OCI-LY1 (cell line): Measurements from ENCODE around the gene FAM161B.

Experiments
- CTCF ChIP-seq: fragments of 200-600 bp; sonication (generic), shearing (Covaris generic); IDR thresholded peaks from 2 replicates; pipeline ENCODE4 v1.5.1; 2017; ENCODE audit warnings: mild to moderate bottlenecking, antibody characterized with exemption, low read length, moderate library complexity, mixed read lengths
- EZH2 ChIP-seq: fragments of 200-600 bp; sonication (generic), shearing (Covaris generic); IDR thresholded peaks from 2 replicates; pipeline ENCODE4 v1.8.0; 2017; ENCODE audit warnings: borderline replicate concordance, mixed run types, mild to moderate bottlenecking, antibody characterized with exemption, low read length, moderate library complexity, mixed read lengths

- no peak for TF ChIP-seq CTCF
- TF ChIP-seq EZH2: no peak
Measured at GRCh38 chr14:73884438-73885190, 65.3 kb downstream of the FAM161B start.
